HepG2 (cell line): ENCODE results near the gene FAM162A. TPM values are rescaled to one million over a fixed set of nuclear protein-coding genes. Genes with fewer than 3 reads are reported as not detected.

Experiments
- BRD4 ChIP-seq: sonication (generic); formaldehyde crosslinking; IDR thresholded peaks from 2 replicates; pipeline ENCODE4 v1.4.0; 2020; ENCODE audit warnings: missing genetic modification reagents
- HOXA3 ChIP-seq: sonication (generic); formaldehyde crosslinking; IDR thresholded peaks from 2 replicates; pipeline ENCODE4 v1.5.0; 2020; ENCODE audit warnings: missing genetic modification reagents
- JUN ChIP-seq: sonication (generic); formaldehyde crosslinking; IDR thresholded peaks from 2 replicates; pipeline ENCODE4 v1.4.0; 2020; ENCODE audit warnings: mild to moderate bottlenecking, missing genetic modification reagents
- KLF16 ChIP-seq, 2 experiments: sonication (generic) in 1 of 2; formaldehyde crosslinking in 1 of 2; IDR thresholded peaks; 2 replicates each; pipeline versions ENCODE4 v1.6.1 to v1.8.0; 2016 to 2023; ENCODE audit warnings: missing genetic modification reagents in 2 of 2, missing compliant biosample characterization in 1 of 2
- MTF2 ChIP-seq: sonication (generic); formaldehyde crosslinking; IDR thresholded peaks from 2 replicates; pipeline ENCODE4 v1.5.0; 2020; ENCODE audit warnings: missing genetic modification reagents, borderline replicate concordance
- NFKB2 ChIP-seq: sonication (generic); formaldehyde crosslinking; IDR thresholded peaks from 2 replicates; pipeline ENCODE4 v1.4.0; 2020; ENCODE audit warnings: missing genetic modification reagents, borderline replicate concordance
- PAF1 ChIP-seq: IDR thresholded peaks from 2 replicates; pipeline ENCODE4 v1.6.1; 2016; ENCODE audit warnings: missing genetic modification reagents, missing compliant biosample characterization
- RBM22 ChIP-seq: fragments of 200-400 bp; formaldehyde crosslinking; optimal IDR thresholded peaks from 2 replicates; pipeline ENCODE3; 2017; ENCODE audit warnings: mild to moderate bottlenecking, low read length, moderate library complexity
- RXRA ChIP-seq: sonication (generic); formaldehyde crosslinking; IDR thresholded peaks from 2 replicates; pipeline ENCODE4 v1.5.1; 2020; ENCODE audit warnings: missing genetic modification reagents
- SMAD3 ChIP-seq: sonication (generic); formaldehyde crosslinking; IDR thresholded peaks from 2 replicates; pipeline ENCODE4 v1.4.0; 2020; ENCODE audit warnings: missing genetic modification reagents
- ZFP82 ChIP-seq: sonication (generic); formaldehyde crosslinking; IDR thresholded peaks from 2 replicates; pipeline ENCODE4 v1.5.1; 2020; ENCODE audit warnings: mild to moderate bottlenecking, missing genetic modification reagents, borderline replicate concordance
- ZNF138 ChIP-seq: sonication (generic); formaldehyde crosslinking; IDR thresholded peaks from 2 replicates; pipeline ENCODE4 v1.5.0; 2020; ENCODE audit warnings: mild to moderate bottlenecking, low read depth, missing genetic modification reagents
- ZNF430 ChIP-seq: sonication (generic); formaldehyde crosslinking; IDR thresholded peaks from 2 replicates; pipeline ENCODE4 v1.9.0; 2021; ENCODE audit warnings: mild to moderate bottlenecking, missing genetic modification reagents
- ZNF562 ChIP-seq: sonication (generic); formaldehyde crosslinking; IDR thresholded peaks from 2 replicates; pipeline ENCODE4 v1.8.0; 2022; ENCODE audit warnings: missing genetic modification reagents, borderline replicate concordance
- ZNF589 ChIP-seq: sonication (generic); formaldehyde crosslinking; conservative IDR thresholded peaks from 2 replicates; pipeline ENCODE4 v1.8.0; 2022; ENCODE audit warnings: mild to moderate bottlenecking, moderate library complexity, missing genetic modification reagents
- ZNF766 ChIP-seq: sonication (generic); formaldehyde crosslinking; IDR thresholded peaks from 2 replicates; pipeline ENCODE4 v1.5.0; 2020; ENCODE audit warnings: missing genetic modification reagents, borderline replicate concordance
- ZNF782 ChIP-seq: sonication (generic); formaldehyde crosslinking; IDR thresholded peaks from 2 replicates; pipeline ENCODE4 v1.4.0; 2020; ENCODE audit warnings: missing genetic modification reagents, mild to moderate bottlenecking, borderline replicate concordance
- polyA plus RNA-seq, 8 experiments: library from polyadenylated mRNA; depleted of rRNA in 3 of 8; stranded (reverse) in 7 of 8; unstranded in 1 of 8; fragments of >200 nt; fragmentation: Illumina TruSeq in 4 of 8; extraction: Trizol in 4 of 8; gene quantifications; 2 replicates each; pipeline versions ENCODE4 v1.2.1 to v1.2.3, GENCODE V29; 2011 to 2016; ENCODE audit warnings: low read depth in 4 of 8, missing spikeins in 1 of 8, mixed read lengths in 1 of 8; ENCODE audit not compliant: insufficient read depth in 1 of 8
- total RNA-seq, 5 experiments: library from RNA; depleted of rRNA; stranded (reverse); fragments of >200 nt; fragmentation: Illumina TruSeq; extraction: Trizol; gene quantifications; 2 replicates each; pipeline ENCODE4 v1.2.3, GENCODE V29; 2016; ENCODE audit warnings: low read depth in 1 of 5
- TF ChIP-seq, protein P1 (sequence below): sonication (generic); formaldehyde crosslinking; IDR thresholded peaks from 2 replicates; pipeline ENCODE4 v1.4.0; 2020; ENCODE audit warnings: missing genetic modification reagents, low read depth, mild to moderate bottlenecking, borderline replicate concordance
- TF ChIP-seq, protein P2 (sequence below): sonication (generic); formaldehyde crosslinking; IDR thresholded peaks from 2 replicates; pipeline ENCODE4 v1.4.0; 2020; ENCODE audit warnings: missing genetic modification reagents
- TF ChIP-seq, protein P3 (sequence below): sonication (generic); formaldehyde crosslinking; IDR thresholded peaks from 2 replicates; pipeline ENCODE4 v1.5.0; 2020; ENCODE audit warnings: mild to moderate bottlenecking, missing genetic modification reagents
- TF ChIP-seq, protein P4 (sequence below): IDR thresholded peaks from 2 replicates; pipeline ENCODE4 v1.4.0; 2020; ENCODE audit warnings: mild to moderate bottlenecking, missing genetic modification reagents

Gene FAM162A
- total and polyA plus RNA-seq, 2 of the 13 experiments (the other 11 are each of a cell fraction or from before 2014, with no cell fraction given) = 115 to 155 TPM

DNA sequence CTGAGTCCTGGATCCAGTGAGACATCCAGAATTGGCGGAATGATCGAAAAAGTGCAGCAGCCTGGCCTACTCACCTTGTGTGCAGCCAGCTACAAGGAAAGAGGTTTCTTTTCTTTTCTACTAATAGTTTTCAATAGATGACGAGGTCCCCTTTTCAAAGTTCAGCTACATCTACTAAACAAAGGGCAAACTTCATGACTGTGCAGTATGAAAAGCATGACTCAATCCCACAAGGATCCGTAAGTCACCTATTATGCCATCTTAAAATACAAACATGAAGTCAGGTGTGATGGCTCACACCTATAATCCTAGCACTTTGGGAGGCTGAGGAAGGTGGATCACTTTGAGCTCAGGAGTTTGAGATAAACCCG, 17.6 kb upstream of the FAM162A start (continued):
- TF ChIP-seq ZNF589 (CRISPR knock-in tag) (no peak), BRD4 (no peak), ZNF138 (CRISPR knock-in tag) (no peak), RXRA (CRISPR knock-in tag) (0 out of 2 replicates have a peak, but pooled peaks have one; percentile 0), HOXA3 (CRISPR knock-in tag) (no peak), KLF16 (CRISPR knock-in tag; IDR thresholded peaks at IDR 0.05) (no peak), ZNF782 (CRISPR knock-in tag) (no peak), PAF1 (CRISPR knock-in tag) (no peak), JUN (CRISPR knock-in tag) (no peak), SMAD3 (CRISPR knock-in tag) (no peak), ZNF430 (no peak), NFKB2 (CRISPR knock-in tag) (no peak), ZFP82 (CRISPR knock-in tag) (no peak), MTF2 (CRISPR knock-in tag) (no peak), RBM22 (peak; percentile 17), ZNF562 (CRISPR knock-in tag) (no peak), ZNF766 (CRISPR knock-in tag) (peak; percentile 57; the same call in 1 of the 2 replicates)
- TF ChIP-seq, protein P1, sequence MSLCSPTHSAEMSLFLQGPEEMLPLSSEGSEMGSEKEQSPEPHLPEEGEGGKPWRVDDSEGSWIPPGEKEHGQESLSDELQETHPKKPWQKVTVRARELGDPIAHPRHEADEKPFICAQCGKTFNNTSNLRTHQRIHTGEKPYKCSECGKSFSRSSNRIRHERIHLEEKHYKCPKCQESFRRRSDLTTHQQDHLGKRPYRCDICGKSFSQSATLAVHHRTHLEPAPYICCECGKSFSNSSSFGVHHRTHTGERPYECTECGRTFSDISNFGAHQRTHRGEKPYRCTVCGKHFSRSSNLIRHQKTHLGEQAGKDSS (CRISPR knock-in tag) = no peak
- TF ChIP-seq, protein P2, sequence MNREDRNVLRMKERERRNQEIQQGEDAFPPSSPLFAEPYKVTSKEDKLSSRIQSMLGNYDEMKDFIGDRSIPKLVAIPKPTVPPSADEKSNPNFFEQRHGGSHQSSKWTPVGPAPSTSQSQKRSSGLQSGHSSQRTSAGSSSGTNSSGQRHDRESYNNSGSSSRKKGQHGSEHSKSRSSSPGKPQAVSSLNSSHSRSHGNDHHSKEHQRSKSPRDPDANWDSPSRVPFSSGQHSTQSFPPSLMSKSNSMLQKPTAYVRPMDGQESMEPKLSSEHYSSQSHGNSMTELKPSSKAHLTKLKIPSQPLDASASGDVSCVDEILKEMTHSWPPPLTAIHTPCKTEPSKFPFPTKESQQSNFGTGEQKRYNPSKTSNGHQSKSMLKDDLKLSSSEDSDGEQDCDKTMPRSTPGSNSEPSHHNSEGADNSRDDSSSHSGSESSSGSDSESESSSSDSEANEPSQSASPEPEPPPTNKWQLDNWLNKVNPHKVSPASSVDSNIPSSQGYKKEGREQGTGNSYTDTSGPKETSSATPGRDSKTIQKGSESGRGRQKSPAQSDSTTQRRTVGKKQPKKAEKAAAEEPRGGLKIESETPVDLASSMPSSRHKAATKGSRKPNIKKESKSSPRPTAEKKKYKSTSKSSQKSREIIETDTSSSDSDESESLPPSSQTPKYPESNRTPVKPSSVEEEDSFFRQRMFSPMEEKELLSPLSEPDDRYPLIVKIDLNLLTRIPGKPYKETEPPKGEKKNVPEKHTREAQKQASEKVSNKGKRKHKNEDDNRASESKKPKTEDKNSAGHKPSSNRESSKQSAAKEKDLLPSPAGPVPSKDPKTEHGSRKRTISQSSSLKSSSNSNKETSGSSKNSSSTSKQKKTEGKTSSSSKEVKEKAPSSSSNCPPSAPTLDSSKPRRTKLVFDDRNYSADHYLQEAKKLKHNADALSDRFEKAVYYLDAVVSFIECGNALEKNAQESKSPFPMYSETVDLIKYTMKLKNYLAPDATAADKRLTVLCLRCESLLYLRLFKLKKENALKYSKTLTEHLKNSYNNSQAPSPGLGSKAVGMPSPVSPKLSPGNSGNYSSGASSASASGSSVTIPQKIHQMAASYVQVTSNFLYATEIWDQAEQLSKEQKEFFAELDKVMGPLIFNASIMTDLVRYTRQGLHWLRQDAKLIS (CRISPR knock-in tag) = no peak
- TF ChIP-seq, protein P3, sequence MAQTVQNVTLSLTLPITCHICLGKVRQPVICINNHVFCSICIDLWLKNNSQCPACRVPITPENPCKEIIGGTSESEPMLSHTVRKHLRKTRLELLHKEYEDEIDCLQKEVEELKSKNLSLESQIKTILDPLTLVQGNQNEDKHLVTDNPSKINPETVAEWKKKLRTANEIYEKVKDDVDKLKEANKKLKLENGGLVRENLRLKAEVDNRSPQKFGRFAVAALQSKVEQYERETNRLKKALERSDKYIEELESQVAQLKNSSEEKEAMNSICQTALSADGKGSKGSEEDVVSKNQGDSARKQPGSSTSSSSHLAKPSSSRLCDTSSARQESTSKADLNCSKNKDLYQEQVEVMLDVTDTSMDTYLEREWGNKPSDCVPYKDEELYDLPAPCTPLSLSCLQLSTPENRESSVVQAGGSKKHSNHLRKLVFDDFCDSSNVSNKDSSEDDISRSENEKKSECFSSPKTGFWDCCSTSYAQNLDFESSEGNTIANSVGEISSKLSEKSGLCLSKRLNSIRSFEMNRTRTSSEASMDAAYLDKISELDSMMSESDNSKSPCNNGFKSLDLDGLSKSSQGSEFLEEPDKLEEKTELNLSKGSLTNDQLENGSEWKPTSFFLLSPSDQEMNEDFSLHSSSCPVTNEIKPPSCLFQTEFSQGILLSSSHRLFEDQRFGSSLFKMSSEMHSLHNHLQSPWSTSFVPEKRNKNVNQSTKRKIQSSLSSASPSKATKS (CRISPR knock-in tag) = no peak
- TF ChIP-seq, protein P4, sequence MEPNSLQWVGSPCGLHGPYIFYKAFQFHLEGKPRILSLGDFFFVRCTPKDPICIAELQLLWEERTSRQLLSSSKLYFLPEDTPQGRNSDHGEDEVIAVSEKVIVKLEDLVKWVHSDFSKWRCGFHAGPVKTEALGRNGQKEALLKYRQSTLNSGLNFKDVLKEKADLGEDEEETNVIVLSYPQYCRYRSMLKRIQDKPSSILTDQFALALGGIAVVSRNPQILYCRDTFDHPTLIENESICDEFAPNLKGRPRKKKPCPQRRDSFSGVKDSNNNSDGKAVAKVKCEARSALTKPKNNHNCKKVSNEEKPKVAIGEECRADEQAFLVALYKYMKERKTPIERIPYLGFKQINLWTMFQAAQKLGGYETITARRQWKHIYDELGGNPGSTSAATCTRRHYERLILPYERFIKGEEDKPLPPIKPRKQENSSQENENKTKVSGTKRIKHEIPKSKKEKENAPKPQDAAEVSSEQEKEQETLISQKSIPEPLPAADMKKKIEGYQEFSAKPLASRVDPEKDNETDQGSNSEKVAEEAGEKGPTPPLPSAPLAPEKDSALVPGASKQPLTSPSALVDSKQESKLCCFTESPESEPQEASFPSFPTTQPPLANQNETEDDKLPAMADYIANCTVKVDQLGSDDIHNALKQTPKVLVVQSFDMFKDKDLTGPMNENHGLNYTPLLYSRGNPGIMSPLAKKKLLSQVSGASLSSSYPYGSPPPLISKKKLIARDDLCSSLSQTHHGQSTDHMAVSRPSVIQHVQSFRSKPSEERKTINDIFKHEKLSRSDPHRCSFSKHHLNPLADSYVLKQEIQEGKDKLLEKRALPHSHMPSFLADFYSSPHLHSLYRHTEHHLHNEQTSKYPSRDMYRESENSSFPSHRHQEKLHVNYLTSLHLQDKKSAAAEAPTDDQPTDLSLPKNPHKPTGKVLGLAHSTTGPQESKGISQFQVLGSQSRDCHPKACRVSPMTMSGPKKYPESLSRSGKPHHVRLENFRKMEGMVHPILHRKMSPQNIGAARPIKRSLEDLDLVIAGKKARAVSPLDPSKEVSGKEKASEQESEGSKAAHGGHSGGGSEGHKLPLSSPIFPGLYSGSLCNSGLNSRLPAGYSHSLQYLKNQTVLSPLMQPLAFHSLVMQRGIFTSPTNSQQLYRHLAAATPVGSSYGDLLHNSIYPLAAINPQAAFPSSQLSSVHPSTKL = peak; percentile 52; the same call in 1 of the 2 replicates
